Measurements from ENCODE around the gene STAC.

GRCh38 chr3:36511791-36512486 lies 131.6 kb downstream of the STAC start:
- no peak for TF ChIP-seq HDAC3 (IDR thresholded peaks at IDR 0.05; ENCODE audit: borderline replicate concordance, partially characterized antibody)
- TF ChIP-seq EWSR1 (IDR thresholded peaks at IDR 0.05; ENCODE audit: borderline replicate concordance, low read depth, partially characterized antibody): no peak
- TF ChIP-seq NFATC3 (IDR thresholded peaks at IDR 0.05): no peak
- TF ChIP-seq ARID3A (IDR thresholded peaks at IDR 0.05; ENCODE audit: borderline replicate concordance, low read depth, low read length): no peak
- TF ChIP-seq NR2C2 (CRISPR knock-in tag; IDR thresholded peaks at IDR 0.05): no peak
- TF ChIP-seq NR2C2 (tag; IDR thresholded peaks at IDR 0.05): no peak
- no peak for TF ChIP-seq TCF15 (CRISPR knock-in tag; IDR thresholded peaks at IDR 0.05)
- TF ChIP-seq GABPA (tag; conservative IDR thresholded peaks at IDR 0.05; ENCODE audit: low read depth): no peak
- no peak for TF ChIP-seq E2F6 (IDR thresholded peaks at IDR 0.05; ENCODE audit: borderline replicate concordance in 1 of 2, extremely low read depth in 1 of 2, insufficient read depth in 1 of 2, insufficient read length in 1 of 2, low read depth in 1 of 2, low read length in 1 of 2, poor library complexity in 1 of 2, severe bottlenecking in 1 of 2)
- TF ChIP-seq NFE2 (IDR thresholded peaks at IDR 0.05; ENCODE audit: low read depth): no peak
- TF ChIP-seq STAG1 (CRISPR knock-in tag; IDR thresholded peaks at IDR 0.05; ENCODE audit: borderline replicate concordance): no peak
- no peak for TF ChIP-seq CUX1 (CRISPR knock-in tag; IDR thresholded peaks at IDR 0.05)
- TF ChIP-seq CHD4 (IDR thresholded peaks at IDR 0.05; ENCODE audit: insufficient read depth, insufficient replicate concordance, low read depth, low read length, poor library complexity, severe bottlenecking): no peak

All from K562 (cell line).